Measurements from ENCODE around the gene CIDEB. TPM values are rescaled to one million over a fixed set of nuclear protein-coding genes. Genes with fewer than 3 reads are reported as not detected.

The CIDEB gene
- total and polyA plus RNA-seq, 2 of the 13 experiments (the other 11 are each of a cell fraction or from before 2014, with no cell fraction given), result 35.8 to 110 TPM

DNA sequence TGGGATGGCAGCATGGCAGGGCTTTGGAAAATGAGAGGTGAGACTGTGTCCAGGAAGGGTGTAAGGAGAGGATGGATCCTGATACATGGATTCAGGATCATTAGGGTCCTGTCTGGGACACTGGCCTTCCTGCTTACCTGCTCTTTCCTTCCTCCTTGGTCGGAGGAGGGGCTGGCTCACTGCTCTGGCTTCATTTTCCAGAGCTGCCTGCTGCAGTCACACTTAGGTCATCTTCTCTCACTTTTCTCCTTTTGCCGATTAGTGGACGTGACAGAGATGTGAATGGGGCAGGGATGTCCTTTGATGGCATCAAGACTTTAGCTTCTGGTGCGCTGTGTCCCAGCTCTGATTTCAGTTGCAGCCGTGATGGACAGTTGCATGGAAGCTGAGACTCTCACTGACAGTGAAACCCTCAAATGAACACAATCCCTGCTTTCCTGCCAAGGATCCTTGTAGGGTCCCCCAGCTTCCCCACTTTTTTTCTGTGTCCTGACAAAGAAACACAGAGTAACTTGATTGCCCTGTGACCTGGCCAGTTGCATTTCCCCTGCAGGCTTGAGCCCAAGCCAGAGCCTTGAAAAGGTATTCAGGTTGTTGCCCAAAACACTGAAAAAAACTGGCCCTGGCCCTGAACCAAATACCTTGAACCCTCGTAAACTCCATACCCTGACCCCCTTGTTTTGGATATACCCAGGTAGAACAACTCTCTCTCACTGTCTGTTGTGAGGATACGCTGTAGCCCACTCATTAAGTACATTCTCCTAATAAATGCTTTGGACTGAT lies 756 bp upstream of the CIDEB start (continued):
- TF ChIP-seq, protein P1, sequence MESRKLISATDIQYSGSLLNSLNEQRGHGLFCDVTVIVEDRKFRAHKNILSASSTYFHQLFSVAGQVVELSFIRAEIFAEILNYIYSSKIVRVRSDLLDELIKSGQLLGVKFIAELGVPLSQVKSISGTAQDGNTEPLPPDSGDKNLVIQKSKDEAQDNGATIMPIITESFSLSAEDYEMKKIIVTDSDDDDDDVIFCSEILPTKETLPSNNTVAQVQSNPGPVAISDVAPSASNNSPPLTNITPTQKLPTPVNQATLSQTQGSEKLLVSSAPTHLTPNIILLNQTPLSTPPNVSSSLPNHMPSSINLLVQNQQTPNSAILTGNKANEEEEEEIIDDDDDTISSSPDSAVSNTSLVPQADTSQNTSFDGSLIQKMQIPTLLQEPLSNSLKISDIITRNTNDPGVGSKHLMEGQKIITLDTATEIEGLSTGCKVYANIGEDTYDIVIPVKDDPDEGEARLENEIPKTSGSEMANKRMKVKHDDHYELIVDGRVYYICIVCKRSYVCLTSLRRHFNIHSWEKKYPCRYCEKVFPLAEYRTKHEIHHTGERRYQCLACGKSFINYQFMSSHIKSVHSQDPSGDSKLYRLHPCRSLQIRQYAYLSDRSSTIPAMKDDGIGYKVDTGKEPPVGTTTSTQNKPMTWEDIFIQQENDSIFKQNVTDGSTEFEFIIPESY (CRISPR knock-in tag; IDR thresholded peaks at IDR 0.05), result no peak
- no peak for TF ChIP-seq SRY (CRISPR knock-in tag; IDR thresholded peaks at IDR 0.05)
- TF ChIP-seq, protein P2, sequence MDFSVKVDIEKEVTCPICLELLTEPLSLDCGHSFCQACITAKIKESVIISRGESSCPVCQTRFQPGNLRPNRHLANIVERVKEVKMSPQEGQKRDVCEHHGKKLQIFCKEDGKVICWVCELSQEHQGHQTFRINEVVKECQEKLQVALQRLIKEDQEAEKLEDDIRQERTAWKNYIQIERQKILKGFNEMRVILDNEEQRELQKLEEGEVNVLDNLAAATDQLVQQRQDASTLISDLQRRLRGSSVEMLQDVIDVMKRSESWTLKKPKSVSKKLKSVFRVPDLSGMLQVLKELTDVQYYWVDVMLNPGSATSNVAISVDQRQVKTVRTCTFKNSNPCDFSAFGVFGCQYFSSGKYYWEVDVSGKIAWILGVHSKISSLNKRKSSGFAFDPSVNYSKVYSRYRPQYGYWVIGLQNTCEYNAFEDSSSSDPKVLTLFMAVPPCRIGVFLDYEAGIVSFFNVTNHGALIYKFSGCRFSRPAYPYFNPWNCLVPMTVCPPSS (IDR thresholded peaks at IDR 0.05), result no peak
- no peak for TF ChIP-seq DRAP1 (CRISPR knock-in tag; IDR thresholded peaks at IDR 0.05)
- TF ChIP-seq ZNF280D (CRISPR knock-in tag; IDR thresholded peaks at IDR 0.05), result no peak
- no peak for TF ChIP-seq ZNF180 (CRISPR knock-in tag; IDR thresholded peaks at IDR 0.05; ENCODE audit: borderline replicate concordance, low read depth)
- TF ChIP-seq PAWR (CRISPR knock-in tag; IDR thresholded peaks at IDR 0.05; ENCODE audit: borderline replicate concordance), result no peak
- no peak for TF ChIP-seq SRSF1 (optimal IDR thresholded peaks at IDR 0.05; ENCODE audit: low read depth, low read length)
- no peak for TF ChIP-seq GABPA (IDR thresholded peaks at IDR 0.05; ENCODE audit: low read depth, low read length)
- TF ChIP-seq GABPA (CRISPR knock-in tag; IDR thresholded peaks at IDR 0.05; ENCODE audit: low read depth), result no peak
- no peak for TF ChIP-seq IKZF1 (IDR thresholded peaks at IDR 0.05)
- TF ChIP-seq MED8 (CRISPR knock-in tag; IDR thresholded peaks at IDR 0.05; ENCODE audit: insufficient replicate concordance), result no peak
- TF ChIP-seq SP4 (CRISPR knock-in tag; IDR thresholded peaks at IDR 0.05), result peak; percentile 25
- TF ChIP-seq NFKBIZ (CRISPR knock-in tag; IDR thresholded peaks at IDR 0.05), result no peak
- TF ChIP-seq, protein P3, sequence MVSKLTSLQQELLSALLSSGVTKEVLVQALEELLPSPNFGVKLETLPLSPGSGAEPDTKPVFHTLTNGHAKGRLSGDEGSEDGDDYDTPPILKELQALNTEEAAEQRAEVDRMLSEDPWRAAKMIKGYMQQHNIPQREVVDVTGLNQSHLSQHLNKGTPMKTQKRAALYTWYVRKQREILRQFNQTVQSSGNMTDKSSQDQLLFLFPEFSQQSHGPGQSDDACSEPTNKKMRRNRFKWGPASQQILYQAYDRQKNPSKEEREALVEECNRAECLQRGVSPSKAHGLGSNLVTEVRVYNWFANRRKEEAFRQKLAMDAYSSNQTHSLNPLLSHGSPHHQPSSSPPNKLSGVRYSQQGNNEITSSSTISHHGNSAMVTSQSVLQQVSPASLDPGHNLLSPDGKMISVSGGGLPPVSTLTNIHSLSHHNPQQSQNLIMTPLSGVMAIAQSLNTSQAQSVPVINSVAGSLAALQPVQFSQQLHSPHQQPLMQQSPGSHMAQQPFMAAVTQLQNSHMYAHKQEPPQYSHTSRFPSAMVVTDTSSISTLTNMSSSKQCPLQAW (CRISPR knock-in tag; IDR thresholded peaks at IDR 0.05), result no peak
- no peak for TF ChIP-seq ZUFSP (CRISPR knock-in tag; IDR thresholded peaks at IDR 0.05; ENCODE audit: borderline replicate concordance)
- no peak for TF ChIP-seq GTF2F1 (IDR thresholded peaks at IDR 0.05; ENCODE audit: low read length)
- TF ChIP-seq MTF1 (CRISPR knock-in tag; IDR thresholded peaks at IDR 0.05), result no peak

All from HepG2 (cell line).